SU-DHL-6 (cell line): ENCODE results near the gene C2CD2L.

ENCODE experiments used
- H2AFZ ChIP-seq: fragments of 200-600 bp; sonication (generic); 2 replicates; pipeline ENCODE4 v1.6.1; 2014; ENCODE audit warnings: low read depth, mild to moderate bottlenecking, moderate library complexity, mixed read lengths, antibody characterized with exemption, low read length; ENCODE audit not compliant: severe bottlenecking
- H3F3A ChIP-seq: fragments of 200-600 bp; shearing (Covaris generic); 2 replicates; pipeline ENCODE4 v1.6.0; 2016; ENCODE audit warnings: antibody characterized with exemption, mild to moderate bottlenecking; ENCODE audit not compliant: insufficient read depth
- H3K27ac ChIP-seq: fragments of 200-600 bp; sonication (generic); 2 replicates; pipeline ENCODE4 v1.5.1; 2016; ENCODE audit warnings: low read depth, mild to moderate bottlenecking, low read length, moderate library complexity, mixed read lengths
- H3K27me3 ChIP-seq: fragments of 200-600 bp; sonication (generic), shearing (Covaris generic); 2 replicates; pipeline ENCODE4 v1.6.0; 2014; ENCODE audit warnings: mild to moderate bottlenecking, low read length
- H3K36me3 ChIP-seq: fragments of 200-600 bp; sonication (generic); 2 replicates; pipeline ENCODE4 v1.6.1; 2014; ENCODE audit warnings: mild to moderate bottlenecking, low read length, mixed read lengths
- H3K4me2 ChIP-seq: fragments of 300-600, 200-600 bp; shearing (Covaris generic), sonication (generic); 2 replicates; pipeline ENCODE4 v1.6.0; 2014; ENCODE audit warnings: low read length, low read depth, mild to moderate bottlenecking; ENCODE audit not compliant: poor library complexity, severe bottlenecking
- H3K4me3 ChIP-seq: fragments of 200-600 bp; sonication (generic); 2 replicates; pipeline ENCODE4 v1.5.1; 2014; ENCODE audit warnings: antibody characterized with exemption, low read length, mild to moderate bottlenecking, mixed read lengths; ENCODE audit not compliant: insufficient read depth, poor library complexity, severe bottlenecking
- H3K79me2 ChIP-seq: fragments of 200-600 bp; sonication (generic); 2 replicates; pipeline ENCODE4 v1.6.1; 2014; ENCODE audit warnings: mild to moderate bottlenecking, low read length, moderate library complexity; ENCODE audit not compliant: insufficient read depth
- H3K9ac ChIP-seq: fragments of 200-600 bp; sonication (generic); 2 replicates; pipeline ENCODE4 v1.7.0; 2014; ENCODE audit warnings: mild to moderate bottlenecking, low read length
- H3K9me2 ChIP-seq: fragments of 200-600 bp; sonication (generic); replicated peaks from 2 replicates; pipeline ENCODE4 v1.6.1; 2014; ENCODE audit warnings: low read length; ENCODE audit not compliant: insufficient read depth
- H3K9me3 ChIP-seq: fragments of 200-600 bp; sonication (generic); 2 replicates; pipeline ENCODE4 v1.6.1; 2014; ENCODE audit warnings: low read length, mixed read lengths; ENCODE audit not compliant: insufficient read depth
- H4K20me1 ChIP-seq: fragments of 200-600 bp; sonication (generic); 2 replicates; pipeline ENCODE4 v1.6.1; 2014; ENCODE audit warnings: low read depth, mild to moderate bottlenecking, antibody characterized with exemption, low read length, moderate library complexity, mixed read lengths
- EZH2phosphoT487 ChIP-seq: fragments of 200-600 bp; sonication (generic), shearing (Covaris generic); conservative IDR thresholded peaks from 2 replicates; pipeline ENCODE4 v1.6.1; 2018; ENCODE audit warnings: mild to moderate bottlenecking, antibody characterized with exemption, low read length, moderate library complexity, mixed read lengths
- TF ChIP-seq, protein P1 (sequence below): fragments of 200-600 bp; sonication (generic); IDR thresholded peaks from one replicate; pipeline ENCODE4 v1.5.1; 2017; ENCODE audit warnings: antibody characterized with exemption, mild to moderate bottlenecking, low read length, moderate library complexity; ENCODE audit not compliant: insufficient read depth, poor library complexity, severe bottlenecking

Gene C2CD2L

DNA sequence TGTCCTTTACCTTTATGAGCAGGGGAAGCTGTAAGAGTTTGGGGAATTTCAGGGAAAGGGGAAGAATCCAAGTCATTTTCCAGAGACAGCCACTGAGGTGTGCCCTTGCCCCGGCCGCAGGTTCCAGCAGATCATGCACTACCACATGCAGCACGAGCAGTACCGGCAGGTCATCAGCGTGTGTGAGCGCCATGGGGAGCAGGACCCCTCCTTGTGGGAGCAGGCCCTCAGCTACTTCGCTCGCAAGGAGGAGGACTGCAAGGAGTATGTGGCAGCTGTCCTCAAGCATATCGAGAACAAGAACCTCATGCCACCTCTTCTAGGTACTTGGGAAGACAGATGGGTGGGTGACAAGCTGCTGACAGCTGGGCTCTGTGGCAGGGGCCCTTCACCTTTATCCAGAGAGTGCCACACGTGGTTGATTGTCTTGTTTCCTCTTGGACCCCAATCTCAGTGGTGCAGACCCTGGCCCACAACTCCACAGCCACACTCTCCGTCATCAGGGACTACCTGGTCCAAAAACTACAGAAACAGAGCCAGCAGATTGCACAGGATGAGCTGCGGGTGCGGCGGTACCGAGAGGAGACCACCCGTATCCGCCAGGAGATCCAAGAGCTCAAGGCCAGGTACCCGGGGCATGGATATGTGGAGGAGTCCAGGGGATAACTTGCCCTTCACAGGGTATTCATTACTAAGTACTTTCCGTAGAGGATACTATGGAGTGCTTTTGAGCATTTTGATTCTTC lies 28.3 kb upstream of the C2CD2L start:
- no peaks in the 10 kb centered on the region for H3K9me3 ChIP-seq
- 0 out of 2 replicates have a peak, but pooled peaks cover 3% of the 10 kb centered on the region for H3F3A ChIP-seq
- no peak overlapping the region for H2AFZ ChIP-seq
- H3K27ac ChIP-seq = no peak overlapping the region
- H4K20me1 ChIP-seq = no peaks in the 10 kb centered on the region
- H3K27me3 ChIP-seq = no peaks in the 10 kb centered on the region
- no peak overlapping the region for H3K4me3 ChIP-seq
- TF ChIP-seq EZH2phosphoT487 = no peak
- TF ChIP-seq, protein P1, sequence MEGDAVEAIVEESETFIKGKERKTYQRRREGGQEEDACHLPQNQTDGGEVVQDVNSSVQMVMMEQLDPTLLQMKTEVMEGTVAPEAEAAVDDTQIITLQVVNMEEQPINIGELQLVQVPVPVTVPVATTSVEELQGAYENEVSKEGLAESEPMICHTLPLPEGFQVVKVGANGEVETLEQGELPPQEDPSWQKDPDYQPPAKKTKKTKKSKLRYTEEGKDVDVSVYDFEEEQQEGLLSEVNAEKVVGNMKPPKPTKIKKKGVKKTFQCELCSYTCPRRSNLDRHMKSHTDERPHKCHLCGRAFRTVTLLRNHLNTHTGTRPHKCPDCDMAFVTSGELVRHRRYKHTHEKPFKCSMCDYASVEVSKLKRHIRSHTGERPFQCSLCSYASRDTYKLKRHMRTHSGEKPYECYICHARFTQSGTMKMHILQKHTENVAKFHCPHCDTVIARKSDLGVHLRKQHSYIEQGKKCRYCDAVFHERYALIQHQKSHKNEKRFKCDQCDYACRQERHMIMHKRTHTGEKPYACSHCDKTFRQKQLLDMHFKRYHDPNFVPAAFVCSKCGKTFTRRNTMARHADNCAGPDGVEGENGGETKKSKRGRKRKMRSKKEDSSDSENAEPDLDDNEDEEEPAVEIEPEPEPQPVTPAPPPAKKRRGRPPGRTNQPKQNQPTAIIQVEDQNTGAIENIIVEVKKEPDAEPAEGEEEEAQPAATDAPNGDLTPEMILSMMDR = no peak
- no peaks in the 10 kb centered on the region for H3K79me2 ChIP-seq
- H3K36me3 ChIP-seq = 0 out of 2 replicates have a peak, but pooled peaks cover 3% of the 10 kb centered on the region
- H3K9ac ChIP-seq = no peak overlapping the region
- H3K9me2 ChIP-seq = no peaks in the 10 kb centered on the region
- H3K4me2 ChIP-seq = no peak overlapping the region

- Histone ChIP-seq H2AFZ (no peak overlapping the region), H3K36me3 (no peaks in the 10 kb centered on the region), H3K9me2 (no peaks in the 10 kb centered on the region), H3K4me3 (no peak overlapping the region), H3K27ac (no peak overlapping the region), H3F3A (0 out of 2 replicates have a peak, but pooled peaks cover 3% of the 10 kb centered on the region), H3K27me3 (no peaks in the 10 kb centered on the region), H4K20me1 (no peaks in the 10 kb centered on the region), H3K9me3 (no peaks in the 10 kb centered on the region), H3K79me2 (peaks cover 11% of the 10 kb centered on the region), H3K4me2 (no peak overlapping the region), H3K9ac (no peak overlapping the region)
- TF ChIP-seq, protein P1 = no peak
- no peak for TF ChIP-seq EZH2phosphoT487
These were observed 25.4 kb upstream of the C2CD2L start for GRCh38 chr11:119081682-119082260.

- peaks cover 11% of the 10 kb centered on the region for H3K79me2 ChIP-seq
- peak within 1 kb of the TSS; percentile 74 for H3K4me2 ChIP-seq
- no peaks in the 10 kb centered on the region for H3K9me2 ChIP-seq
- no peak for TF ChIP-seq EZH2phosphoT487
- TF ChIP-seq, protein P1 = no peak
- H3K9ac ChIP-seq = peak within 1 kb of the TSS; percentile 74
- H2AFZ ChIP-seq = peak within 1 kb of the TSS; percentile 88
- no peaks in the 10 kb centered on the region for H3K36me3 ChIP-seq
- peak within 1 kb of the TSS; percentile 68 for H3K4me3 ChIP-seq
- no peaks in the 10 kb centered on the region for H4K20me1 ChIP-seq
- no peaks in the 10 kb centered on the region for H3K9me3 ChIP-seq
- H3K27ac ChIP-seq = peak within 1 kb of the TSS; percentile 83
- H3F3A ChIP-seq = 0 out of 2 replicates have a peak, but pooled peaks cover 8% of the 10 kb centered on the region
- no peaks in the 10 kb centered on the region for H3K27me3 ChIP-seq
These were observed 22.3 kb upstream of the C2CD2L start, which contains the start of gene HMBS for GRCh38 chr11:119084663-119085436. Gene HMBS, plus strand, starts transcription at chr11:119084881. Its CDS starts 153 bp downstream, at chr11:119085034.
